Right lobe of liver (tissue), 6 donors: ENCODE data around the gene TNIK. TPM values are rescaled to one million over a fixed set of nuclear protein-coding genes. Genes with fewer than 3 reads are reported as not detected.

Source experiments
- ATAC-seq, 4 donors: fragments of 200-7000 bp; cut with Tn5 transposase; one replicate each; pipeline ENCODE4 v1.9.1; 2020; ENCODE audit warnings: mild to moderate bottlenecking in 4 of 4, moderate library complexity in 4 of 4
- DNase-seq, 3 donors: peaks; one replicate each; pipeline ENCODE4 v3.0.0-alpha.2; 2020
- H3K27ac ChIP-seq, 3 donors: fragments of 200-600 bp; one replicate each; pipeline ENCODE4 v1.8.0; 2022
- H3K27me3 ChIP-seq, 2 donors: fragments of 200-600 bp; one replicate each; pipeline ENCODE4 v1.8.0; 2022
- H3K36me3 ChIP-seq, 4 donors: fragments of 200-600 bp; sonication (generic) in 1 of 4; one replicate each; pipeline versions ENCODE4 v1.5.1 to v1.8.0; 2017 to 2022; ENCODE audit warnings: control low read depth in 1 of 4
- H3K4me1 ChIP-seq, 4 donors: fragments of 200-600 bp; sonication (generic) in 1 of 4; one replicate each; pipeline versions ENCODE4 v1.5.1 to v1.8.0; 2017 to 2022; ENCODE audit warnings: control low read depth in 1 of 4
- H3K4me3 ChIP-seq, 3 donors: fragments of 200-600 bp; one replicate each; pipeline ENCODE4 v1.8.0; 2022
- H3K9me3 ChIP-seq, 4 donors: fragments of 200-600 bp; sonication (generic) in 1 of 4; one replicate each; pipeline versions ENCODE4 v1.5.1 to v1.8.0; 2017 to 2022; ENCODE audit warnings: control low read depth in 1 of 4
- POLR2A ChIP-seq: fragments of 450-650 bp; IDR thresholded peaks from one replicate; pipeline ENCODE4 v1.6.1; 2017; ENCODE audit warnings: antibody characterized with exemption, mild to moderate bottlenecking
- WGBS: methylation state at CpG from one replicate; pipeline ENCODE4 v1.1.6; 2018; ENCODE audit warnings: low coverage, low lambda C conversion rate; ENCODE audit not compliant: insufficient coverage; ENCODE audit errors: missing lambda C conversion rate; 5-methylcytosine and 5-hydroxymethylcytosine counted together
- intact Hi-C, 2 donors: fragments of 100-400 bp; cut with DNase I; formaldehyde crosslinking; loops; one replicate each; pipeline versions ENCODE4 v1.11.2 to v1.14.1; 2022
- total RNA-seq, 6 experiments: library from RNA; depleted of rRNA in 2 of 6; stranded (reverse); fragments of >200 nt in 2 of 6; fragmentation: NEBNext Ultra II Directional in 3 of 6; extraction: Animal tissue kit (Norgen Biotek cat#: 25700) in 3 of 6; gene quantifications; one replicate each; pipeline versions ENCODE4 v1.1.0 to v1.2.4, GENCODE V29; 2016 to 2023
- TF ChIP-seq, protein P1 (sequence below), 4 donors: fragments of 200-600 bp in 3 of 4; fragments of 450-650 bp in 1 of 4; IDR thresholded peaks; one replicate each; pipeline versions ENCODE4 v1.5.1 to v1.8.0; 2016 to 2022; ENCODE audit warnings: antibody characterized with exemption in 4 of 4, mild to moderate bottlenecking in 2 of 4
- donor health status: DM: no; HTN: yes; CAD: no.
- donor health status: DM: no; HTN: no; CAD: no.
- donor health status: DM: no; HTN: no; CAD: no.
- donor health status: DM: no; HTN: yes; CAD: no.
- donor health status: DM: no; HTN: yes; CAD: no.

Gene TNIK
- total RNA-seq, 6 experiments from 2014 or later = 5.2 to 8.0 (median 6.8) TPM

DNA sequence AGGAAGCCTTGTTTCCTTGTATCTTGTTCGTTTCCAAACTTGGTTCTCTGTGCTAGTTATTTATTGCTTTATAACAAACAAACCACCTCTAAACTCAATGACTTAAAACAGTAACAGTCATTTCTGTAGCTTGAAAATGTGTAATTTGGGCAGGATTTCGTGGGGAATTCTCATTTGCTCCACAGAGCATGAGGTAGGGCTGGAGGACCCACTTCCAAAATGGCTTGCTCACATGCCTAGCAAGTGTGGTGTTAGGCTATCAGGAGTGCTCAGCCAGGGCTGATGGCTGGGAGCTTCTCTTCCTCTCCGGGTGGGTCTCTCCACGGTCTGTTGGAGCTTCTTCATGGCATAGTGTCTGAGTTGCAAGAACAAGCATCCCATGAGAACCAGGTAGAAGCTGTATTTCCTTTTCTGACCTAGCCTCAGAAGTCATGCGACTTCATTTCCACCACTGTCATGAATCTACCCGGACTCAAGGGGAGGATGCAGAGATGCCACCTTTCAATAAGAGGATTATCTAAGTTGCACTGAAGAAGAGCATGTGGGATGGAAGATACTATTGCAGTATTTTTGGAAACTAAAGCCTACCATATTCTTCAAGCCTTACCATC lies 8.2 kb upstream of the TNIK start:
- Histone ChIP-seq H3K4me3 (no peak overlapping the region), H3K27ac (no peak overlapping the region), H3K9me3 (no peaks in the 10 kb centered on the region), H3K4me1 (no peaks in the 10 kb centered on the region), H3K27me3 (no peaks in the 10 kb centered on the region), H3K36me3 (no peaks in the 10 kb centered on the region)
- TF ChIP-seq, protein P1, sequence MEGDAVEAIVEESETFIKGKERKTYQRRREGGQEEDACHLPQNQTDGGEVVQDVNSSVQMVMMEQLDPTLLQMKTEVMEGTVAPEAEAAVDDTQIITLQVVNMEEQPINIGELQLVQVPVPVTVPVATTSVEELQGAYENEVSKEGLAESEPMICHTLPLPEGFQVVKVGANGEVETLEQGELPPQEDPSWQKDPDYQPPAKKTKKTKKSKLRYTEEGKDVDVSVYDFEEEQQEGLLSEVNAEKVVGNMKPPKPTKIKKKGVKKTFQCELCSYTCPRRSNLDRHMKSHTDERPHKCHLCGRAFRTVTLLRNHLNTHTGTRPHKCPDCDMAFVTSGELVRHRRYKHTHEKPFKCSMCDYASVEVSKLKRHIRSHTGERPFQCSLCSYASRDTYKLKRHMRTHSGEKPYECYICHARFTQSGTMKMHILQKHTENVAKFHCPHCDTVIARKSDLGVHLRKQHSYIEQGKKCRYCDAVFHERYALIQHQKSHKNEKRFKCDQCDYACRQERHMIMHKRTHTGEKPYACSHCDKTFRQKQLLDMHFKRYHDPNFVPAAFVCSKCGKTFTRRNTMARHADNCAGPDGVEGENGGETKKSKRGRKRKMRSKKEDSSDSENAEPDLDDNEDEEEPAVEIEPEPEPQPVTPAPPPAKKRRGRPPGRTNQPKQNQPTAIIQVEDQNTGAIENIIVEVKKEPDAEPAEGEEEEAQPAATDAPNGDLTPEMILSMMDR (IDR thresholded peaks at IDR 0.05) = no peak
- no peak for TF ChIP-seq POLR2A
- DNase-seq (no peak), ATAC-seq (no peak)
- 78% methylated on average over 6 of the region's 6 CpGs for WGBS
- intact Hi-C loops = no loop called here

DNA sequence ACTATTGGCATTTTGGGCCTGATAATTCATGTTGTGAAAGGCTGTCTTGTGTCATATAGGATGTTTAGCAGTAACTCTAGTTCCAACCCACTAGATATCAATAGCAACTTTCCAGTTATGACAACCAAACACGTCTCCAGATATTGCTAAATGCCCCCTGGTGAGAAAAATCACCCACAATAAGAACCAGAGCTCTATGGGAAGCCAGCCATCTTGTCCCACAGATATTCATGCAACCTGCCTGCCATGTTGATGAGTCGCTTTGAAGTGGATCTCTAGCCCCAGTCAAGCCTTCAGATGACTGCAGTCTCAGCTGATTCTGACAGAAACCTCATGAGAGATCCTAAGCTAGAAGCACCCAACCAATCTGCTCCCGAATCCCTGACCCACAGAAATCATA lies 5.6 kb upstream of the TNIK start:
- ATAC-seq = no peak
- intact Hi-C loops = no loop called here
- WGBS = 69% methylated on average over 3 of the region's 3 CpGs

DNA sequence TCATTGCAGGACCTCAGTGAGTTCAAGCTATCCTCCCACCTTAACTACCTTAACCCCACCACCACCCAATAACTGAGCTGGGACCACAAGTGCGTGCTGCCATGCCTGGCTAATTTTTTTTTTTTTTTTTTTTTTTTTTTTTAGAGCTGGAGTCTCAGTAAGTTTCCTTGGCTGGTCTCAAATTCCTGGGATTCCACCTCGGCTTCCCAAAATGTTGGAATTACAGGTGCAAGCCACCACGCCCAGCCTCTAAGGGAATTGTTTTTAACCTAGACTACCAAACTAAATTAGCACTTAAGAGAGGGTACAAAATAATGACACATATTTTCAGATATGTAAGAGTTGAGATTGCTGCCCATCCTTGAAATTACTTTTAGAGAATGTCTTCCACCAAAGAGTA lies 4.3 kb upstream of the TNIK start:
- TF ChIP-seq, protein P1 (IDR thresholded peaks at IDR 0.05) = no peak
- no peak for TF ChIP-seq POLR2A
- Histone ChIP-seq H3K4me1 (peaks cover 0 to 6% (median 3%) of the 10 kb centered on the region in 4 donors), H3K27me3 (no peaks in the 10 kb centered on the region), H3K9me3 (no peaks in the 10 kb centered on the region), H3K36me3 (no peaks in the 10 kb centered on the region), H3K4me3 (no peak overlapping the region), H3K27ac (no peak overlapping the region)
- no peak for DNase-seq
- 85% methylated on average over 2 of the region's 3 CpGs for WGBS
- intact Hi-C loops = no loop called here
- ATAC-seq = no peak

More for the DNA sequence above, 5.6 kb upstream of the TNIK start:
- Histone ChIP-seq H3K4me3 (no peak overlapping the region), H3K36me3 (no peaks in the 10 kb centered on the region), H3K9me3 (no peaks in the 10 kb centered on the region), H3K4me1 (peaks cover 0 to 6% (median 3%) of the 10 kb centered on the region in 4 donors), H3K27me3 (no peaks in the 10 kb centered on the region), H3K27ac (no peak overlapping the region)
- TF ChIP-seq, protein P1 (IDR thresholded peaks at IDR 0.05) = no peak
- no peak for TF ChIP-seq POLR2A
- DNase-seq = no peak

DNA sequence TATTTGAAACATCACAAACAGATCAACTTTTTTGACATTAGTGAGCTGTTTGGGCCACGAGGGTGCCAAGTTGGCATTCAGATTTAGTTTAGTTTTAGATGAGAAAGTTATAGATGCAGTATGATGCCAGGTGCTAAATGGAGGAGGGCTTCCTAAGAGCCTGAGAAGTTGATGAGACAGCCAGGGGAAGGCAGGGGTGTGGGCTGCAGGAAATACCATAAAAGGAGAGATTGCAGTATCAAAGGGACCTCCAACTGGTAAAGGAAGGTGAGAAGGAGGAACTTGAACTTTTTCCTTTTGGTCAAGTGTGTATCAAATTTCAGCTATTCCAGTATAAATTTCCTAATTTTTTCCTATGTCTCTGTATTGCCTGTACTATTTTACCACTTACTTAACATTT lies 2.0 kb upstream of the TNIK start:
- DNase-seq = no peak
- Histone ChIP-seq H3K27ac (no peak overlapping the region), H3K36me3 (no peaks in the 10 kb centered on the region), H3K27me3 (no peaks in the 10 kb centered on the region), H3K4me3 (no peak overlapping the region), H3K9me3 (no peaks in the 10 kb centered on the region), H3K4me1 (peaks cover 0 to 12% (median 3%) of the 10 kb centered on the region in 4 donors)
- 90% methylated on average over 1 of the region's 1 CpG for WGBS
- TF ChIP-seq, protein P1 (IDR thresholded peaks at IDR 0.05) = no peak
- no peak for TF ChIP-seq POLR2A
- no peak for ATAC-seq
- intact Hi-C loops = no loop called here
